ENCODE data around the gene FN3K. TPM values are rescaled to one million over a fixed set of nuclear protein-coding genes. Genes with fewer than 3 reads are reported as not detected.

Gene FN3K
- total and polyA plus RNA-seq, 2 of the 13 experiments (the other 11 are each of a cell fraction or from before 2014, with no cell fraction given): 3.5 to 12.2 TPM

GRCh38 chr17:82710499-82711232 is 24.7 kb upstream of the FN3K start (continued):
- TF ChIP-seq, protein P1, sequence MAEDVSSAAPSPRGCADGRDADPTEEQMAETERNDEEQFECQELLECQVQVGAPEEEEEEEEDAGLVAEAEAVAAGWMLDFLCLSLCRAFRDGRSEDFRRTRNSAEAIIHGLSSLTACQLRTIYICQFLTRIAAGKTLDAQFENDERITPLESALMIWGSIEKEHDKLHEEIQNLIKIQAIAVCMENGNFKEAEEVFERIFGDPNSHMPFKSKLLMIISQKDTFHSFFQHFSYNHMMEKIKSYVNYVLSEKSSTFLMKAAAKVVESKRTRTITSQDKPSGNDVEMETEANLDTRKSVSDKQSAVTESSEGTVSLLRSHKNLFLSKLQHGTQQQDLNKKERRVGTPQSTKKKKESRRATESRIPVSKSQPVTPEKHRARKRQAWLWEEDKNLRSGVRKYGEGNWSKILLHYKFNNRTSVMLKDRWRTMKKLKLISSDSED (CRISPR knock-in tag; IDR thresholded peaks at IDR 0.05): no peak
- TF ChIP-seq, protein P2, sequence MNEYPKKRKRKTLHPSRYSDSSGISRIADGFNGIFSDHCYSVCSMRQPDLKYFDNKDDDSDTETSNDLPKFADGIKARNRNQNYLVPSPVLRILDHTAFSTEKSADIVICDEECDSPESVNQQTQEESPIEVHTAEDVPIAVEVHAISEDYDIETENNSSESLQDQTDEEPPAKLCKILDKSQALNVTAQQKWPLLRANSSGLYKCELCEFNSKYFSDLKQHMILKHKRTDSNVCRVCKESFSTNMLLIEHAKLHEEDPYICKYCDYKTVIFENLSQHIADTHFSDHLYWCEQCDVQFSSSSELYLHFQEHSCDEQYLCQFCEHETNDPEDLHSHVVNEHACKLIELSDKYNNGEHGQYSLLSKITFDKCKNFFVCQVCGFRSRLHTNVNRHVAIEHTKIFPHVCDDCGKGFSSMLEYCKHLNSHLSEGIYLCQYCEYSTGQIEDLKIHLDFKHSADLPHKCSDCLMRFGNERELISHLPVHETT (CRISPR knock-in tag; conservative IDR thresholded peaks at IDR 0.05): no peak
- TF ChIP-seq CTCF (CRISPR knock-in tag; IDR thresholded peaks at IDR 0.05): peak; percentile 67
- TF ChIP-seq, protein P3, sequence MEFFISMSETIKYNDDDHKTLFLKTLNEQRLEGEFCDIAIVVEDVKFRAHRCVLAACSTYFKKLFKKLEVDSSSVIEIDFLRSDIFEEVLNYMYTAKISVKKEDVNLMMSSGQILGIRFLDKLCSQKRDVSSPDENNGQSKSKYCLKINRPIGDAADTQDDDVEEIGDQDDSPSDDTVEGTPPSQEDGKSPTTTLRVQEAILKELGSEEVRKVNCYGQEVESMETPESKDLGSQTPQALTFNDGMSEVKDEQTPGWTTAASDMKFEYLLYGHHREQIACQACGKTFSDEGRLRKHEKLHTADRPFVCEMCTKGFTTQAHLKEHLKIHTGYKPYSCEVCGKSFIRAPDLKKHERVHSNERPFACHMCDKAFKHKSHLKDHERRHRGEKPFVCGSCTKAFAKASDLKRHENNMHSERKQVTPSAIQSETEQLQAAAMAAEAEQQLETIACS (CRISPR knock-in tag; IDR thresholded peaks at IDR 0.05): no peak; the same call in 1 of the 2 replicates
- 0 out of 2 replicates have a peak, but pooled peaks have one; percentile 67 for TF ChIP-seq MXD1 (CRISPR knock-in tag; IDR thresholded peaks at IDR 0.05)
- TF ChIP-seq ZNF839 (CRISPR knock-in tag; IDR thresholded peaks at IDR 0.05; ENCODE audit: borderline replicate concordance): no peak
- no peak for TF ChIP-seq ZNF407 (CRISPR knock-in tag; IDR thresholded peaks at IDR 0.05; ENCODE audit: not compliant biosample characterization)
- TF ChIP-seq SMYD3 (CRISPR knock-in tag; IDR thresholded peaks at IDR 0.05): no peak
- TF ChIP-seq CSRNP1 (CRISPR knock-in tag; IDR thresholded peaks at IDR 0.05): no peak
- 0 out of 2 replicates have a peak, but pooled peaks have one; percentile 19 for TF ChIP-seq SRY (CRISPR knock-in tag; IDR thresholded peaks at IDR 0.05)
- TF ChIP-seq NFE2L1 (CRISPR knock-in tag; IDR thresholded peaks at IDR 0.05; ENCODE audit: borderline replicate concordance): no peak
